ENCODE measurements around the gene ZNF599.

The ZNF599 gene

DNA sequence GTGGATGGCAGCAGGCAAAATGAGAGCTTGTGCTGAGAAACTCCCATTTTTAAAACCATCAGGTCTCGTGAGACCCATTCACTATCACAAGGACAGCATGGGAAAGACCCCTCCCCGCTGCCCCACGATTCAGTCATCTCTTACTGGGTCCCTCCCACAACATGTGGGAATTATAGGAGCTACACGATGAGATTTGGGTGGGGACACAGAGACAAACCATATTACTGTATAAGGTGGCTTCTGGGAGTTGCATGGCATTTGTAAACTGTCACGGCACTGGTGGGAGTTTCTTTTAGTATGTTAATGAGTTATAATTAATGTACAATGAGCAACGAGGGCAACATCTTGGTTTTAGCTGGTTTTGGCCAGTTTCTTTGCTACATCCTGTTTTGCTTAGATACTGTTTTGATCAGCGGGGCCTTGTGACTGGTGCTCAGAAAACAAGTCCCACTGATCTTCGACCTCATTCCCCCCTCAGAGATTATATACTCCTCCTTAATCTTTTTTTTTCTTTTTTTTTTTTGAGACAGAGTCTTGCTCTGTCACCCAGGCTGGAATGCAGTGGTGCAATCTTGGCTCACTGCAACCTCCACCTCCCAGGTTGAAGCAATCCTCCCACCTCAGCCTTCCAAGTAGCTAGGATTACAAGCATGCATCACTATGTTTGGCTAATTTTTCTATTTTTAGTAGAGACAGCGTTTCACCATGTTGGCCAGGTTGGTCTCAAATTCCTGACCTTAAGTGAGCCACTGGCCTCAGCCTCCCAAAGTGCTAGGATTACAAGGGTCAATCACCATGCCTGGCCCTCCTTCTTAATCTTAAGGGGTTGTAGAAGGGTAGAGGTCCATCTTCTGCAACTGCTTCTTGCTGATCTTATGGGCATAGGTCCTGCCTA lies 21.3 kb upstream of the ZNF599 start:
- no peak for TF ChIP-seq CTCF (conservative IDR thresholded peaks at IDR 0.05; ENCODE audit: low read length)
- no peak overlapping the region for H3K4me3 ChIP-seq (ENCODE audit: low read length)
- no peak for DNase-seq (ENCODE audit: low read depth)

DNA sequence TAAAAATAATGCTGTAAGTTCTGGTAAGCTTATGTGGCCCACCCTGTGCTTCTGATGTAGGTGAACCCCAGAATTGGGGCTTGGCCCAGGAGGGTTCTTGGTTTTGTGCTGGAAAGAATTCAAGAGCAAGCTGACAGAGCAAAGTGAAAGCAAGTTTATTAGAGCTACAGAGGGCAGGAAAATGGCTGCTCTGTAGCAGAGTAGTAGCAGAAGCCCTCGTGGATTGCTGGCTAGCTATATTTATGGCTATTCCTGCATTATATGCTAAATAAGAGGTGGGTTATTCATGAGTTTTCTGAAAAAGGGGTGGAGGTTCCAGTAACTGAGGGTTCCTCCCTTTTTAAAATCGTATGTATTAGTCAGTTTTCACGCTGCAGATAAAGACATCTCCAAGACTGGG lies 20.6 kb upstream of the ZNF599 start:
- no peak overlapping the region; the same call in 1 of the 2 replicates for H3K4me3 ChIP-seq (ENCODE audit: low read length)
- no peak for TF ChIP-seq CTCF (conservative IDR thresholded peaks at IDR 0.05; ENCODE audit: low read length)
- no peak for DNase-seq (ENCODE audit: low read depth)

GRCh38 chr19:34788074-34788473 lies 15.1 kb upstream of the ZNF599 start:
- no peak for TF ChIP-seq CTCF (conservative IDR thresholded peaks at IDR 0.05; ENCODE audit: low read length)
- no peak for DNase-seq (ENCODE audit: low read depth)
- H3K4me3 ChIP-seq (ENCODE audit: low read length), result no peak overlapping the region

GRCh38 chr19:34787059-34787824 lies 14.2 kb upstream of the ZNF599 start:
- no peak for DNase-seq (ENCODE audit: low read depth)
- H3K4me3 ChIP-seq (ENCODE audit: low read length), result no peak overlapping the region
- no peak for TF ChIP-seq CTCF (conservative IDR thresholded peaks at IDR 0.05; ENCODE audit: low read length)

DNA sequence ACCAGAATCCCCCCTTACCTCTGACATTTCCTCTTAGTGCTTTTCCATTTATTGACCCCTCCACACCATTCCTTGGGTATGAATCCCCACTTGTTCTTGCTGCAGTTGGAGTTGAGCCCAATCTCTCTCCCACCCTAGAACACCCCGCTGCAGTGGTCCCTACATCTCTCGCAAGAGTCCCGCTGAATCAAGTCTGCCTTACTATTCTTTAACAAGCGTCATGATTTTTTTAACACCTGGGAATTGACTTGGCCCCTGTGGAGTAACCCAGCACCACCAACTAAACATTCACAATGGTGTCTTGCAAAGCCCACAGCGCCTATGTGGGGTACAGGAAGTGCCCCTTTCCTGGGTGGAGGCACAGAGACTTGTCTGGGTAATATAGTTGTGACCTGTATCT lies 13.2 kb upstream of the ZNF599 start:
- DNase-seq (ENCODE audit: low read depth), result no peak
- TF ChIP-seq CTCF (conservative IDR thresholded peaks at IDR 0.05; ENCODE audit: low read length), result no peak
- H3K4me3 ChIP-seq (ENCODE audit: low read length), result no peak overlapping the region

- no peak overlapping the region for H3K4me3 ChIP-seq (ENCODE audit: low read length)
- no peak for DNase-seq (ENCODE audit: low read depth)
- TF ChIP-seq CTCF (conservative IDR thresholded peaks at IDR 0.05; ENCODE audit: low read length), result no peak
These were observed 6.6 kb upstream of the ZNF599 start for GRCh38 chr19:34779652-34780051.

Measured in AG10803 (cell line).